ENCODE measurements around the gene C15orf62.

DNA sequence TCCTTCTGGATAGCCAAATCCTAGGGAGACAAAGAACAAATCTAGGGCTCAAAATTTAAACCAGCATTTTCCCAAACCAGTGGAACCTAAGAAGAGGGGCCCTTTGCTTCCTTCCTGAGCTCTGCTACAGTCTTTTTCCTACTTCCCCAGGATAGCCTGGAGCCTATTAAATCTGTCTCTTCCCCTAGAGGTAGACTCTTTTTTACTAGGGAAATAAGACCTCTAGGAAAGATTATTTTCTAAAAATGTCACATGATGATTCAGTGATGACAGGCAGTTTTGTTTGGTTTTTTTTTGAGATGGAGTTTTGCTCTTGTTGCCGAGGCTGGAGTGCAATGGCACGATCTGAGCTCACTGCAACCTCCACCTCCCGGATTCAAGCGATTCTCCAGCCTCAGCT is 33.2 kb upstream of the C15orf62 start:
- no peak for TF ChIP-seq GABPB1 (CRISPR knock-in tag; IDR thresholded peaks at IDR 0.05)
- no peak for TF ChIP-seq IRF2 (CRISPR knock-in tag; IDR thresholded peaks at IDR 0.05; ENCODE audit: borderline replicate concordance, low read depth)
- TF ChIP-seq, protein P1, sequence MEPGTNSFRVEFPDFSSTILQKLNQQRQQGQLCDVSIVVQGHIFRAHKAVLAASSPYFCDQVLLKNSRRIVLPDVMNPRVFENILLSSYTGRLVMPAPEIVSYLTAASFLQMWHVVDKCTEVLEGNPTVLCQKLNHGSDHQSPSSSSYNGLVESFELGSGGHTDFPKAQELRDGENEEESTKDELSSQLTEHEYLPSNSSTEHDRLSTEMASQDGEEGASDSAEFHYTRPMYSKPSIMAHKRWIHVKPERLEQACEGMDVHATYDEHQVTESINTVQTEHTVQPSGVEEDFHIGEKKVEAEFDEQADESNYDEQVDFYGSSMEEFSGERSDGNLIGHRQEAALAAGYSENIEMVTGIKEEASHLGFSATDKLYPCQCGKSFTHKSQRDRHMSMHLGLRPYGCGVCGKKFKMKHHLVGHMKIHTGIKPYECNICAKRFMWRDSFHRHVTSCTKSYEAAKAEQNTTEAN (CRISPR knock-in tag; IDR thresholded peaks at IDR 0.05), result no peak
- no peak for TF ChIP-seq KAT7 (CRISPR knock-in tag; IDR thresholded peaks at IDR 0.05; ENCODE audit: borderline replicate concordance)
- TF ChIP-seq ZNF416 (CRISPR knock-in tag; IDR thresholded peaks at IDR 0.05), result no peak
